Measurements from ENCODE around the gene RNF17.

RNF17 gene

GRCh38 chr13:24863748-24864540, 100.0 kb downstream of the RNF17 start:
- no peak for DNase-seq

DNA sequence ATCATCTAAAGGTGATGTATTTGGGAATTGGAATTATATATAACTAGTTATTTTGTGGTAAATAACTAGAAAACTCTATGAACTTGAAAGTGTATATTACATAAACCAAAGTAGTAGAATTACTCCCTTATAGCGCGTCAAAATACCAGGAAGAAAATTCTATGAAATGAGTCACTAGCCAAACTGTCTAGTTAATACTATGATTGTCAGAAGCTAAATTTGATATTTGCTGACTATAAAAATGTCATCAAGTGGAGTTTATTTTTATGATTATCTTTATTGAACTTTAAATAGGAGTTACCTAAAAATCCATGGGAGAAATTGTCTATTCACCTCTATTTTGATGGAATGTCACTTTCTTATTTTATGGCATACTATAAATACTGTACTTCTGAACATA, 100.6 kb downstream of the RNF17 start:
- DNase-seq, result no peak

DNA sequence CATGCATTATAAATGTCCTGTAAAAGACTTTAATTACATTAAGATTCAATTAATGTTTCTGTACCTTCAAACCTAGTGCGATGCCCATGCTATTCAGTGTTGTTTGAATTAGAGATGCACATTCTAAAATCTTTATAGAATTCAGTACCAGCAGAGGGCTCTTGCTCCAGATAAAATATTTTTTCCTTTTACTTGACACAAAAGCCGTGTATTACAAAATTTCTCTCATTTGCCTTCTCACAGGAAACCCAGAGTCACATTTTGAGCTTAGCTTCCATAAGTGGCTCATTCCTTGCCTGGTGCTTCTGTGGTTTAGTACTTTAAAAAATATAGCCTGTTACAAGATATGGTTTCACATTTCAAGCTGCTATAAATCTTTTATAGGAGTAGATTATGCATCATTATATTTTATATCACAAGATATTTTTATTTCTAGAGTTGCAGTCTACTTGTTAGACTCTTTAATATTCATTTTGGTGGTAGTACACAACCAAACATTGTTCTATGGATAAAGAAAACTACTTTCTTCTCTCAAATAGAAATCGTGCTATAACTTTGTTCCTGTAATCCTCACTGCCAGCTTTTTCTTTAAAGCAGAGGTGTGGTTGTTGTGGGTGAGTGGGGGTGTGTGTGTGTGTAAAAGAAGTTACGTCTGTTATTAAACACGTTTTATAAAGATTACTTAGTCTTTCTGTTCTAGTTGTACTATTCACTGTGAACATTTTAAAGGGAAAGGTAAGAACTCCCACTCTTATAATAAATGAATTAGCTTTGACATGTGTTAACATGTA, 101.4 kb downstream of the RNF17 start:
- no peak for DNase-seq

- no peak for DNase-seq
Observed at GRCh38 chr13:24866488-24866887, 102.5 kb downstream of the RNF17 start.

- DNase-seq, result no peak
Observed at GRCh38 chr13:24868874-24869273, 104.9 kb downstream of the RNF17 start.

GRCh38 chr13:24870380-24870760, 106.4 kb downstream of the RNF17 start:
- no peak for DNase-seq

DNA sequence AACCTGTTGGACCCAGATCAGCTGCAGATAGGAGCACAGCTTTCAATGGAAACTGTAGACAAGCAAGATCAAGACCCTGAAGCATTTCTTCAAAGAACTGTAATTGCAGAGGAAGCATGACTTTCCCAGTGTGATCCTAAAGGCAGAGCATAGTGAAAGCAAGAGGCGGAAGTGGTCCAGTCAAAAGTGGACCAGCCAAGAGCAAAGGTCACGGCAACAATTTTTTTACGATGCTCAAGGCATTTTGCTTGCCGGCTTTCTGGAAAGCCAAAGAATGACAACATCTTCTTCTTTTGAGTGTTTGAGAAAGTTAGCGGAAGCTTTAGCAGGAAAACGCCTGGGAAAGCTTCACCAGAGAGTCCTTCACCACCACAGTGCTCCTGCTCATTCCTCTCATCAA, 111.6 kb downstream of the RNF17 start:
- DNase-seq, result no peak

GRCh38 chr13:24877531-24877930, 113.6 kb downstream of the RNF17 start:
- DNase-seq, result no peak

- no peak for DNase-seq
Observed at GRCh38 chr13:24878340-24878739, 114.4 kb downstream of the RNF17 start.

GRCh38 chr13:24882665-24883064, 118.7 kb downstream of the RNF17 start:
- no peak for DNase-seq

DNA sequence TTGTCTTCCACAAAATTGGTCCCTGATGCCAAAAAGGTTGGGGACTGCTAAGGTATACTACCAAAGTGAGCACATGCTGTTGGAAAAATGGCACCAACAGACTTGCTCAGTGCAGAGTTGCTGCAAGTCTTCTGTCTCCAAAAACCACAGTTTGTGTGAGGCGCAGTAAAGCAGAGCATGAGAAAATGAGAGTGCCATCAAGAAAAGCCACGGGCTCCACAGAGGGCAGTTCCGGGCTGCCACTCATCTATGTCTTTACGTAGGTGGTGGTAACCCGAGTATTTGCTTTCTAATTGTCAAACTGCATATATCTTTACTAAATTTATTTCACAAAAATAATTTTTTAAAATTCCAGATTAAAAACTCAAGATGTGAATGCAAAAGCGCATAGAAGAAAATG, 123.8 kb downstream of the RNF17 start:
- DNase-seq, result no peak

DNA sequence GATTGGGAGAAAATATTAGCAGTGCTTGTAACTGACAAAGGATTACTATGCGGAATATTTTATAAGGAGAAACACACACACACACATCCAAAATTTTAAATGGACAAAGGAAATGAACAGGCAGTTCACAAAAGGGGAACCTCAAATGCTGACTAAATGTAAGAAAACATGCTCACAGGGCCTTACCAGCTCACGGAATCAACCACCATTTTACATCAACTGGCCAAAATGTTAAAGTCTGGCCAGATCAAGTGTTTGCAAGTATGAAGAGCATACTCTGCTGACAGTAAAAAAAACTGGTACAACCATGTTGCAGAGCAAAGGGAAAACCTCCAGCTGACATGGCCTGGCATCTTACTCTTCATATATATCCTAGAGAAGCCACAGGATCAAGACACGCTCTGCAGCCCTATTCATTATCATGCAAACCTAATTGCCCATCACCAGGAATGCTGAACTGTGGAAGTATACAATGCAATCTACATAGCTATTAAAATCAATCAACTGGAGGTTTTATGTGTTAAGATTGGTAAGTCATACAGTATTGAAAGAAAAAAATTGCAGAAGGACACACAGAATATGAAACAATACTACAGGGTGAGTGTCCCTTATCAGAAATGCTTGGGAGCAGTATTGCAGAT, 124.4 kb downstream of the RNF17 start:
- DNase-seq, result no peak

GRCh38 chr13:24890256-24890655, 126.3 kb downstream of the RNF17 start:
- no peak for DNase-seq

DNA sequence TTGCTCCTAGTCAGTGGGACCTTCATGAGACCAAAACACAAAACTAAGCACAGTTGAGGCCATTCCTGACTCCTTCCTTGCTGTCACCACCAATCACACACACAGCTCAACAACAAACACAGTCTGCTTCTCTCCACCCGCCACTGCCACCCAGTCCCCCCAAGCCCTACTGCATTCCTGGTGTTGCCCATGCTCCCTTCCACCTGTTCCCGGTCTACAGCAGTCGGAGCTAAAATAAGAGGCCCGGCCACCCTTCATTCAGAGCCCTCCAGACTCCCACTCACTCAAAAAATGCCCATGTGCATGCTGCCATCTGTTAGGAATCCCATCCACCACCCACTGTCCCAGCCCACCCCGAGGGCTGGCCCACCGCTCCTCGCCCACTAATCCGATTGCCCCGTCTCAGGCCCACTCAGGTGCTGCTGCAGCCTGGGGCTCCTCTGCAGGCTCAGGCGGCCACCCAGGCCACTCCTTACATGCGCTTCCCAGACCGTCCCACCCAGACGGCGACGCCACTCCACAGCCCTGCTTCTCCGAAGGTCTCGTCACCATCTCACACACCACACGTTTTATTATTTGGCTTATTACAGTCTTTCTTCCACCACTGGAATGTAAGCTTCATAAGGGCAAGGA, 127.6 kb downstream of the RNF17 start:
- no peak for DNase-seq

DNA sequence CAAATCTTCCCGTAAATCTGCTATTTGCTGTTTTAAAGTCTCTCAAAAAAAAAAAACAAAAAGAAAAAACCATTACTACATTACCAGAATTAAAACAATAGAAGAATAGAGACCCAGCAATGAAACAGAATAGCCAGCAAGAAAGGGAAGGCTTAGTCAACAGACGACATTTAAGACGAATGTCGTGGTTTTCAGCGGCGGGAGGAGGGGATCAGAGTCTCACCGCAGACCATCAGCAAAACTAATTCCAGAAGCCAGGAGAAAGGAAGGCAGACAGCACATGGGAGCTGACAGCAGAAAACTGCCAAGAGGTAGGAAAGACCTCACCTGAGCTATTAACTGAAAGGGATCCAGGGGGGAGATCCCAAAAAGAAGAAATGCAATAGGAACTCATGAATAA, 128.9 kb downstream of the RNF17 start:
- DNase-seq, result no peak

DNA sequence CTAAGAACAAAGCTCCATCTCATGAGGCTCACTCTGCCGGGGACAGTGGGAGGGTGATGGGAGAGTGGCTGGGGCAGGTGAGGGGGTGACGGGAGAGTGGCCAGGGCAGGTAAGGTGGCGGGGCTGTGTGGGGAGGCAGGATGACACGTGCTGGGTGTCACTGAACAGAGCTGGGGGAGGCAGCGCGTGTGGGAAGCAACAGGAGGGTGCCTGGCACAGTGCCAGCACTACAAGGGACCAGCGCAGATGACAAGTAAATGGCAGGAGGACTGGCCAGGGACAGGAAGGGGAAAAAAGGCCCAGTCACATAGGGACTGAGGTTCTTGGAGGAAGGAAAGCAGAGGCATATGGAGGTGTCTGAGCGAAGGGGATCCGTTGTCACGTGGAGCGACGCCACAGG, 129.9 kb downstream of the RNF17 start:
- DNase-seq, result no peak

DNA sequence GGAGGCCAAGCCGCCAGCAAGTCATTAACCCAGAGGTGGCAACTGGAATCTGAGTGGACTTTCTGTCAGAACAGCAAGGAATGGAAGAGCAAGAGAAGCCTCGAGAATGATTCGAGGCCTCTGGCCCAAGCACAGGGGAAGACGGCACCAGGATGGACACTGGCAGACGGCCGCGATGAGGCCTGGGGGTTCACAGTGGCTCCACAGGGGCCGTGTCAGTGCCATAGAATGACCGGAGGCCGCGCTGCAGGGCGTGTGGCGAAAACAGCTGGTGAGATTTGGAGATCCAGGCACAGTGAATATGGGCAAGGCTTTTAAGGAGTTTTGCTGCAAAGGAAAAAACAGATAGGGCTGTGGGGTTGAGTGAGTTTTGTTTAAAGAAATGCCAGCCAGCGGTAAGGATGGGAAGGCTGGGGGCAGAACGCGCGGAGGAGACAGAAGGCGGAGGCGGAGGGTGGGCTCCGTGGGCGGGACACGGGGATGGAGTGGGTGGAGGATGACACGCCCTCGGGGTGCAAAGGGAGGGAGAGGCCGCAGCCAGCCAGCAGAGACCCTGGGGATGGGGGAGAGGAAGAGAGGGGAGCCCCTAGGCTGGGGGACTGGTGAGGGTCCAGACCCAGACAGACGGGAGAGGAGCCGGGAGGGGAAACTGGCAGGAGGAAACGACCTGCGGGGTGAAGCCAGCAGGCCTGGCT, 130.5 kb downstream of the RNF17 start:
- no peak for DNase-seq

- DNase-seq, result no peak
Observed at GRCh38 chr13:24894972-24895300, 131.0 kb downstream of the RNF17 start.

DNA sequence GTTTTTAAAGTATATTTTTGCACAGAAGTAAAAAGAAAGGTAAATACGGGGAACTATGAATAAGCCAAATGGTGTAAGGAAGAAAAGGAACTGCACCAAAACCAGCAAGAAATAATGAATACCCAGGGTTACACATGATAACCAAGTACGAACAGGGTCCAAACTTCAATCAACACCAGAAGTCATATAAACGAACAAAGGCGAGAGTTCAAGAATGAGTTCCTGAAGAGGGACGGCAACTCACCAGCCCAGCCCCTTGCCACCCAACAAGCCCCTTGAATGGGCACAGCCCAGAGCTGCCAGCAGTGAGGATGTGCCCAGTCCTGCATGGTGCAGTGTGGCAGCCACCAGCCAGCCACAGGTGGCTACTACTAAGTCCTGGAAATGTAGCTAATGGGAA, 132.1 kb downstream of the RNF17 start:
- DNase-seq, result no peak

DNA sequence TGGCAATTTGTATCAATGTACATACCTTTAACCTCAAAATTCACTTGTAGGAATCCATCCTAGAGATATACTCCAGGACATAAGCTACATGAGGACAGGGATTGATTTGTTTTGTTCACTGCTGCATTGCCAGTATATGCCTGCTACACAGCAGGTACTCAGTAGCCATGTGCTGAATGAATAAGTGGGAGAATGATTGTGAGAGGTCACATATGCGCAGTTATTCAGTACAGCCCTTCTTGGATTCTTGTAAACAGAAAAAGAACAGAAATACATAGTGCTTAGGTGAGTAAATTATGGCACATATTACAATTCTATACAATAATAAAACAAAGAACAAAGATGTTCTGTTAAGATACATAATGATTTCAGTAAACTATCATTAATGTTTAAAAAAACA, 133.3 kb downstream of the RNF17 start:
- no peak for DNase-seq

- no peak for DNase-seq
Observed at GRCh38 chr13:24899601-24900000, 135.6 kb downstream of the RNF17 start.

DNA sequence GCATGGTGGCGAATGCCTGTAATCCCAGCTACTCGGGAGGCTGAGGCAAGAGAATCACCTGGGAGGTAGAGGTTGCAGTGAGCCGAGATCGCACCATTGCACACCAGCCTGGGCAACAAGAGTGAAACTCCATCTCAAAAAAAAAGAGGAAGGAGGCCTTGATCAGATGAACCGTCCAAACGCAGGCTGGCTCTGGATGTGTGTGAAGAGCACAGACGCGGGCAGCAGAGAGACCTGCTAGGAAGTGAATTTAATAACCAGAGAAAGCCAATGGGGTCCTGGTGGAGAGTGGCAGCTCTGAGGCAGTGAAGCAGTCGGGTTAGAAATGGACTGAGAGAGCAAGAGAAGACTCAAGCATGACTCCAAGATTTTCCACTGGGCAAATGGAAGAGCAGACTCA, 136.5 kb downstream of the RNF17 start:
- DNase-seq, result no peak

DNA sequence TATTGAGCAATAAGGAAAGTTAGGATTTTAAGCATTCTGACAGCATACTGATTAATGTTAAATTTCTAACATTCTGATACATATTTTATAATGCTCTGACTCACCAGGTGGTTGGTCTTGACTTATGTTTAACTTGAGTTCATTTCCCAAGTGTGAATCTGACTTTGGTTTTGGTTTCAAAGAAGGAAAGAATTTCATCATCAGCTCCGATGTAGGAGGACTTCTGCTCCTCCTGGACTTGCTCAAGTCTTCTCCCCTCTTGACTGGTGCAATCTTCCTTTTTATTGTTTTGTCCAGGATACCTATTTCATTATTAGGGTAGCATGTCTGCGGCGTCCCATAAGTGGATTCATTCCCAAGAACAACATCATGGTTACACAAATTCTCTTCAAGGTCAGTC, 141.3 kb downstream of the RNF17 start:
- no peak for DNase-seq

All from CD4-positive, alpha-beta T cell treated with Interleukin-4 for 4 hours (primary cell).